Neutrophil (primary cell): ENCODE data around the gene PRKAR2A.
"Not testable (repeated sequence)": the region's sequence is repeated elsewhere in the genome, so short reads cannot be mapped to it uniquely, and the experiment has no call there.

ENCODE experiments used
- H3K27ac ChIP-seq: fragments of 200-600 bp; sonication (generic); 2 replicates; pipeline ENCODE4 v1.5.1; 2016; ENCODE audit warnings: mild to moderate bottlenecking, moderate library complexity
- H3K27me3 ChIP-seq: fragments of 200-600 bp; sonication (generic); 2 replicates; pipeline ENCODE4 v1.6.0; 2016; ENCODE audit warnings: mild to moderate bottlenecking
- H3K36me3 ChIP-seq: fragments of 200-600 bp; sonication (generic); 2 replicates; pipeline ENCODE4 v1.5.1; 2017
- H3K4me1 ChIP-seq, 2 experiments: fragments of 200-600 bp in 1 of 2; sonication (generic) in 1 of 2; 1 replicate in 1 of 2; 2 replicates in 1 of 2; pipeline versions ENCODE4 v1.5.1 to v1.6.1; 2013 to 2016; ENCODE audit warnings: low read depth in 1 of 2, low read length in 1 of 2, mild to moderate bottlenecking in 1 of 2, moderate library complexity in 1 of 2; ENCODE audit not compliant: control insufficient read depth in 1 of 2, insufficient read depth in 1 of 2
- H3K4me3 ChIP-seq, 2 experiments: fragments of 200-600 bp in 1 of 2; sonication (generic) in 1 of 2; 1 replicate in 1 of 2; 2 replicates in 1 of 2; pipeline ENCODE4 v1.5.1; 2013 to 2016; ENCODE audit warnings: low read depth in 1 of 2, low read length in 1 of 2, mild to moderate bottlenecking in 1 of 2, moderate library complexity in 1 of 2
- H3K9me3 ChIP-seq: fragments of 200-600 bp; sonication (generic); 2 replicates; pipeline ENCODE4 v1.5.1; 2016
- CTCF ChIP-seq: fragments of 200-600 bp; sonication (generic); IDR thresholded peaks from 2 replicates; pipeline ENCODE4 v1.5.1; 2016; ENCODE audit warnings: antibody characterized with exemption

PRKAR2A gene

GRCh38 chr3:48739955-48740823, 107.5 kb downstream of the PRKAR2A start:
- H3K9me3 ChIP-seq: no peaks in the 10 kb centered on the region
- peaks cover 4% of the 10 kb centered on the region for H3K36me3 ChIP-seq
- no peak for TF ChIP-seq CTCF
- H3K4me1 ChIP-seq: peaks cover 18 to 23% of the 10 kb centered on the region in 2 experiments
- no peaks in the 10 kb centered on the region for H3K27me3 ChIP-seq
- no peak overlapping the region for H3K4me3 ChIP-seq
- H3K27ac ChIP-seq: no peak overlapping the region

GRCh38 chr3:48739617-48739954, 108.1 kb downstream of the PRKAR2A start:
- Histone ChIP-seq H3K27me3 (no peaks in the 10 kb centered on the region), H3K4me3 (no peak overlapping the region), H3K9me3 (no peaks in the 10 kb centered on the region), H3K27ac (no peak overlapping the region), H3K4me1 (peaks cover 18 to 23% of the 10 kb centered on the region in 2 experiments), H3K36me3 (peaks cover 3% of the 10 kb centered on the region)
- no peak for TF ChIP-seq CTCF

GRCh38 chr3:48738926-48739616, 108.6 kb downstream of the PRKAR2A start:
- Histone ChIP-seq H3K27me3 (no peaks in the 10 kb centered on the region), H3K27ac (no peak overlapping the region), H3K4me1 (peaks cover 18 to 23% of the 10 kb centered on the region in 2 experiments), H3K36me3 (no peaks in the 10 kb centered on the region), H3K4me3 (no peak overlapping the region), H3K9me3 (no peaks in the 10 kb centered on the region)
- no peak for TF ChIP-seq CTCF

- peaks cover 18 to 23% of the 10 kb centered on the region in 2 experiments for H3K4me1 ChIP-seq
- H3K9me3 ChIP-seq: no peaks in the 10 kb centered on the region
- no peak for TF ChIP-seq CTCF
- H3K27me3 ChIP-seq: no peaks in the 10 kb centered on the region
- H3K36me3 ChIP-seq: no peaks in the 10 kb centered on the region
- H3K27ac ChIP-seq: peak overlapping the region; percentile 70
- no peak overlapping the region for H3K4me3 ChIP-seq
Observed at GRCh38 chr3:48738144-48738536, 109.5 kb downstream of the PRKAR2A start.

- not testable (repeated sequence) for H3K4me3 ChIP-seq, H3K27ac ChIP-seq, H3K27me3 ChIP-seq, H3K36me3 ChIP-seq, H3K9me3 ChIP-seq
- H3K4me1 ChIP-seq: peaks cover 18 to 23% of the 10 kb centered on the region in 2 experiments
Observed at GRCh38 chr3:48735075-48735767, 112.5 kb downstream of the PRKAR2A start.

GRCh38 chr3:48734541-48734940, 113.1 kb downstream of the PRKAR2A start:
- peaks cover 18 to 19% of the 10 kb centered on the region in 2 experiments for H3K4me1 ChIP-seq
- H3K9me3 ChIP-seq, H3K27ac ChIP-seq, H3K36me3 ChIP-seq, H3K27me3 ChIP-seq, H3K4me3 ChIP-seq: not testable (repeated sequence)

- peaks cover 18 to 19% of the 10 kb centered on the region in 2 experiments for H3K4me1 ChIP-seq
- H3K27ac ChIP-seq, H3K36me3 ChIP-seq, H3K27me3 ChIP-seq, H3K9me3 ChIP-seq, H3K4me3 ChIP-seq: not testable (repeated sequence)
Observed at GRCh38 chr3:48733752-48734518, 113.7 kb downstream of the PRKAR2A start.
